Erythroblast (primary cell): ENCODE measurements around the gene LRIG1.

Experiments
- GATA1 ChIP-seq: IDR thresholded peaks from 2 replicates; pipeline ENCODE4 v1.6.1; 2011; ENCODE audit warnings: low read depth, mild to moderate bottlenecking, control low read depth, low read length, moderate library complexity
- POLR2A ChIP-seq: IDR thresholded peaks from 2 replicates; pipeline ENCODE4 v1.6.1; 2011; ENCODE audit warnings: mild to moderate bottlenecking, low read length

DNA sequence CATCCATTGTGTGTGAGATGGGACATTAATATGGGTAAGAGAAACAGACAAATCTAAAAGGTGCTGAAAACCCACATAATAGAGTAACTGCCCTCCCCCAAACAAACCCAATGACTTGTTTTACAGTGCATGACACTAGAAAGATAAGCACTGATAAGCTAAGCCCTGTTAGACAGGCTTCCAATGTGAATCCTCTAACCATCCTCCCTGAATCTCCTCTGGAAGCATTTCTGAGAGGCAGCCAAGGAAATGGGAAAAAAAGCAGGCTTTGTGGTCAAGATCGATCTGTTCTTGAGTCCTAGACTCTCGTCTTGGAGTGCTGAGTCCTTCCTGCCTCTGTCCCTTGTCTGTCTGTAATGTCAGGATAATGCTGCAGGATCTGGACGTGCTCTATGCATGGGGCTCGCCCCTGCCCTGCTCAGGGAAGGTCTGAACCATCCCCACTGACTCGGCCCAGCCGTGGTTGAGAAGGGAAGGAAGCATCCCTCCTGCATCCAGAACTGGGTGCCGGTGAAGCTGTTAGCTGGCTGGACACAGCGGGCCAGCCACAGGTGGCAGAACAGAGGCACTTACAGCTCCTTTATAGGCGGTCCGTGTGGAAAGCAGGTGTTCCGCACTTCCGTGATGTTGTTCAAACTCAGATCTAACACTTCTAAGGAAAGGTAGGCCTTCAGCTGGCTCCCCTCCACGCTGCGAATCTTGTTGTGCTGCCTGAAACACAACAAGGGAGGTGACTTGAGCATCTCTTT, 84.1 kb downstream of the LRIG1 start:
- TF ChIP-seq POLR2A (no peak), GATA1 (no peak)
